NCI-H82 (cell line): ENCODE results near the gene GRID1.

Experiments
- DNase-seq: peaks from one replicate; lab custom pipeline; 2025; lab: John Stamatoyannopoulos, UW

GRID1 gene

DNA sequence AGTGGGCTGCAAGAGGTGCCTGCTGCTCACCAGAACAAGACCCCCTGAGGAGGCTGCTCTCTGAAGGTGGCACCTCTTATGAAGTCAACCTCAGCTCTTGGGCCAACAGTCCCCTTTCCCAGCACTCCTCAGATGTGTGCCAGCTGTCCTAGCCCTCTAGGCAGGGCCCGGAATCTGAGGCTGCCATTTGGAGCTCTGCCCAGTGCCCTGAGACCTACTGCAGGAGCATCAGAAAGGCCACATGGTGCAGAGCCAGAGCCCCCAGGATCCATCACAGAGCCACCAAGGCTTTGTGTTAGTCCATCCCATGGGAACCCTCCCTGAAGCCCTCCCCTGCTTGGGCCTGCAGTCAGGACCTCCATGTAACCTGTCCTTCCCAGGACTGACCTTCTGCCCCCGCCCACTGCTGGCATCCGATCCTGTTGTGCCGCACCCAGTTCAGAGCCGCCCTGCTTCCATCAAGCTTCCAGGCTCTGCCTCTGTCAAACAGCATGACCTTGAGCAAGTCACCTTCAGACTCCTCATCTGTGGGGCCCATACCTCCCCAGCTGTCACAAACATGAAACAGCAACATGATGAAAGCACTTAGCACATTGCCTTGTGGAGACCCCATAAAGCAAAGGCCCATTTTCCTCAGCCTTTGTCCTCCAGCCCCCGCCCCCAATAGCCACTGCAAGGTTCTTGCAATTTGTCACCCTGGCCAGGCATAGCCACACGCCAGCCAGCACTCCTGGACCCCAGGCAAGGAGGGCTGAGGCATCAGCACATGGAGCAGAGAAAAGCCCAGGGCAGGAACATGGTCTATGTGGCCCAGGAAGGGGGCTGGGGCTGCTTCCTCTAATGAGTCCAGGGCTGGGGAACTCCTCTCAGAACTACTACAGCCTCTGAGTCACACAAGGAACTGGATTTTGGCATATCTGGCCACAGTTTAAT is 51.7 kb downstream of the GRID1 start:
- no peak for DNase-seq

DNA sequence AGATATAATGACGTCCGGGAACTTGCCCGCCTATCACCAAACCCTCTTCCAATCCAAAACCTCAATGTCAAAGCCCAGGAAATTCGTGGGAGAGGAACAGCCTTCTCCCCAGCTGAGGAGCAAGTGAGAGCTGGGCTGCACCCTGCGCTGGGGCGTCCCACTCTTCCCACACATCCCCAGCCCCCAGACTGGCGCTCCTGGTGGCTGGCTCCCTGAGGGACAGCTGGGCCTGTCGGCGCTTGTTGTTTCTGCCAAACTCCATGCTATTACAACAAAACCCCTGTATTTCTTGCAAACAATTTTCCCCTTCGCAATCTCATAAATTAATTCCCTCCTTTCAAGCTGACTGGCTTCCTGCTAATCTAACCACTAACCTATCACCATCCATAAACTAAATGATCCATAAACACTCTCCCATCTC is 53.0 kb downstream of the GRID1 start:
- no peak for DNase-seq

DNA sequence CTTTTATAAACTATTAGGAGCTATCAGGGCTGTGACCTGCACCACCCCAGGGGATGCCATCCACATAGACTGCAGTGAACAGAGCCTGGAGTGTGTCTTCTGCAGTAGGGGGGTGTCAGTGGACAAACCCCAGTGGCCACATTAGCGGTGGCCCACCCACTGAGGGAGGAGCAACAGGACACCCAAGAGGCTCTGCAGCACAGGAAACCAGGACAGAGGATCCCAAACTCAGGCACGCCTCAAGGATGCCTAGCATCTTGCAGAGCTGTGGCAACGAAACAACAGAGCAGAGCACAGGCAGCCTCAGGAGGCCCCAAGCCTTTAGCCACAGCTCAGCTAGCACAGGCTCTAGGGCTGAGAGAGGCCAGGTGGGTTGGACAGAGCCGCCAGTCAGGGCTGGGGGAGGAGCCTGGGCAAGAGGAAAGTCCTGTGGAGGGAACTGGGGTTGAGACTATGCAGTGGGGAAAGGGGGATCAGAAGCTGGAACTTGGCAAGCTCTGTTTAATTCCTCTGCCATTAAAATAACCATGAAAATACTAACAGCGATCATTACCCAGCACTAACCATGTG is 53.8 kb downstream of the GRID1 start:
- peak; percentile 6 for DNase-seq

DNA sequence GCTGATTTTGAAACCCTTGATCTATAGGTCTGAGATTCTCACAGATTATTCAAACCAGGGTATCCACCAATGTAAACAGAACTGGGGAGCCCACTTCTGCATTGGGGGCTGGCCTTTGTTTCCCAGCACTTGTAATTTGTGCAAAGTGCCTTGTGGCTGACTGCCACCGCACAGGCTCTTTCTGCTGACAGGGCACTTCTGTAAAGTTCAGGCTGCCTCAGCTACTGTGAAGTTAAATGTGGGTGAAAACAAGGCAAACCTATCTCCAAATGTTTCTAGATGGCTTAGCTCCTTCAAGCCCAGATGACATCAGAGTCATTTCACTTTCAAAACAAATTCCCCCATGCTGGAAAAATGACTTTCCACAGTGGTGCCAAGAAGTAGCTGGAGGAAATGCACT is 54.7 kb downstream of the GRID1 start:
- DNase-seq, result no peak

DNA sequence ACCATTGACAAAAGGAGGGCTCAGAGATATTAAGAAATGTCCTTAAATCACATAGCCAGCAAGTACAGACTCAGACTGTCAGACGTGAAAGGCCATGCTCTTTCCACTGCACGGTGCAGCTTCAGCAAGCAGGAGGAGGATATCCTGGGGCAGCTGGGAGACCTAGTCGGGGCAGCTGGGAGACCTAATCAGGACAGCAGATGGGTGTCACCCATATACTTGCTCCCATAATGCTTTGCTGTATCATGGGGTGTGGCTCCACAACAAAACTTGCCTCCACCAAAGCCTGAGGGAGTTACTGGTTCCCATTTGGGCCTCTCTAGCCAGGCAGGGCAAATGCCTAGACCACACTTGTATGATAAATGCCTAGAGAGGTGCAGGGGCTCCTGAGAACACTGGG is 55.4 kb downstream of the GRID1 start:
- peak; percentile 5 for DNase-seq

DNA sequence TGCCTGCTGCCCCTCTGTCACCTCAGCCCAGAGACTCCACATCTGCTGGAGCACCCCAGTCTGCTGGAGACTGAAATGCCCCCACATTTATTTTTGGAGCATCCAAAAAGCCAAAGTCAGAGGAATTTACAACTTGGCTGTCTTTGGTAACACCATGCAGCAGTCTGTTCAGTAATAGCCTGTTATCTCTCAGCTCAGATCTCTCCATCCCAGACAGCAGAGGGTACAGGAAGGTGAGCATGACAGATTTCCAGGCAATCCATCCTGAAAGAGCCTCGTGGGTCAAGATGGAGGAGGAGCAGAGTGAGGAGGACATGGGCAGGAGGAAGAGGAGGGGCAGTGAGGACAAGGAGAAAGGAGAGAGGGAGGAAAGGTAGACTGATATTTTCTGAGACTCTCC is 55.9 kb downstream of the GRID1 start:
- no peak for DNase-seq

DNA sequence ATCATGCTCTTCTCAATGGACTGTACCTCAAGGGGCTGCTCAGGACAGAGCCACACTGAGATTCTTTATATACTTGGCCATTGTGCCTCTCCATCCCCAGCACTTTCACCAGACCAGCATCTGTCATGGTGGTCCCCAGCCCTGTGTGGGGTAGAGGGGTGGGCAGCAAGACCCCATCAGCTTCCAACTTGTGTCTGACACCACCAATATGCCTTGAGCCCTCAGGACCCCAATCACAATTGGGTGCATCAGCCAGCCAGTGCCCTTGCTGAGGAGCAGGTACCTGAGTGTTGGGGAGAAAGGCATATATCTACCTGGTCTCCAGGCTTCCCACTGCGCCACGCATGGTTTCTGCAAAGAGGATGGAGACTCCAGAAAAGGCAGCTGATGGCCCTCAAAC is 56.3 kb downstream of the GRID1 start:
- DNase-seq, result no peak

DNA sequence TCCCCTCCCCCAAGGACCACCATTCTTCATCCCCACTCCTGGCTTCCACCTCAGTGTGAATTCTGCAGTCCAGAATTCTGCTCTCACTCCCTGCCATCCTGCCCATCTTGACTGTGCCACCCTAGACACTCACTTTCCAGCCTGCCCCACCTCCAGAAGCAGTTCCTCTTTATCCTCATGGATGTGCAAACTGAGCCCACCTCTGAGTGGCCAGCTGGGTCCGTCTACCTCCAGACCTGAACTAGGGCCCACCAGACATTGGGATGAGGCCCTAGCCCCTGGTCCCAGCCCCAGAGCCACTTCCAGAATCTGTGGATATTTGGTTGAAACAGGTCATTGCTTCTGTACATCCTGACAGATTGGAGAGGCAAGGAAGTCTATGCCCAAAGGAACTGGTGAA is 58.5 kb downstream of the GRID1 start:
- DNase-seq, result no peak

DNA sequence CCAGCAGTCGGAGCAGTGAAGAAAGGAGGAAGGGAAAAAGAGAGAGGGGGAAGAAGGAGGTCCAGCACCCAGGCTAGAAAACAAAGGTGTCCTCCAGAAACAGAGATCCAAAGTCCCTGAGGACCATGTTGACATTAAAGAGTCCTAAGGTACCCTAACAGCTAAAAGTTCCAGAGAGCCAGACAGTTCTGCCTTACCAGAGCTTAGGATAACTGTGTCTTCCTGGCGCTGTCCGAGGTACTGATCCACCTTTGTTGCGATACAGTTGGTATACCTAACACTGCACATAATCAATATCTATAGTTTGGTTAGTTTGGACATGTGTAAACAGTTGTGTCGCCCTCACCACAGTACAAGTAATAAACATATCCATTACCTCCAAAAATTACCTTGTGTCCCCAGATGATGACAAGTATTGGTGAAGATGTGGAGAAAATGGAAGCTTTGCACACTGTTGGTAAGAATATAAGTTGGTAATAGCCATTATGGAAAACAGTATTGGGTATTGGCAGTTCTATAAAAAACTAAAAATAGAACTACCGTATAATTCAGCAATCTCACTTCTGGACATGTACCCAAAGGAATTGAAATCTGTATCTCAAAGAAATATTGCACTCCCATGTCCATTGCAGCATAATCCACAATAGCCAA is 59.8 kb downstream of the GRID1 start:
- DNase-seq, result no peak

DNA sequence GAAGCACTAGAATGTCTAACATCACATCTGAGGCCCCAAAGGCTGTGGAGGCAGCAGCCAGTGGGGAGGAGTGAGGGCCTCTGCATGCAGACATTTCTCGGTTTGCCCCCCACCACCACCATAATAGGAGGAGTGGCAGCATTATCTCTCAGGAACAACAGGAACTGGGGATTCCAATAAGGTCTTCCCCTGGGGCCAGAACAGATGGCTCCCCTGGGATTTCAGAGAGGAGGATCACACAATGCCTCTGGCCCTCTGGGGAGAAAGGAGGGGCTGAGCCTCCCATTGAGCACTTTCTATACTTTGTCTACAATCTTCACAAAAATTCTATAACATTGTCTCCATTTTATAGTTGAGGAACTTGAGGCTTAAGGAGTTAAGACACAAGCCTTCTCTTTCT is 61.1 kb downstream of the GRID1 start:
- DNase-seq, result peak; percentile 74

DNA sequence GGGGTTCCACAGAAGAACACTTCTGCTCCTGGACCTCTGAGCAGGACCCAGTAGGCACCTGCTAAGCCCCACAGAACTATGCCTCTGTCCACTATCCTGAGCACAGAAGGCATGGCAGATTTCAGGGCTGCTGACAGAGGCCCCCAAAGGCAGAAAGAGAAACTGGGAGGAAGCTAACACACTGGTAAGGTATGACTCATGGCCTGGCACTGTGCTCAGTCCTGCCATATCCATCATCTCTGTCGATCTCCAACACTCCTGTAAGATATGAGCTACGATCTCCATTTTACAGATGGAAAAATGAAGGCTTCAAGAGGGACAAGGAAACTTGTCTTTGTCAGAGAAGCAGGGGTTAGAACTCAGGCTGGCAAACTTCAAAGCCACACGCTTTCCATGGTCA is 62.2 kb downstream of the GRID1 start:
- DNase-seq, result no peak

DNA sequence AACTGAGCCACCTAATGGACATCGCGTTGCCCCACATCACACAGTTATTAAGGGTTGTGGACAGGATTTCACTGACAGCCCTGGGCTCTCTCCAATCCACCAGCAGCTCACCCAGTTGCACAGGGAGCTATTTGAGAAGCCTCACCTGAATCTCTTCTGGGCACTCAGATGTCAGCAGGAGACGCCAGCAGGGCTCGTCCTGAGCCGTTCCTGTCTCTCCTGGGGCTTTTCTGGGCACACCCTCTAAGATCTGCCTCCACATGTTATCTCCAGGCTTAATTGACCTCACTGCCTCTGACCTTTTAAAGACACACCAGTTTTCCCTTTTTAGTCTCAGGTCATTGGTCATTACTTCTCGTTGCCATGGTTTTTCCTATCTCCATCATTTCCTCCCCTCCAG is 63.0 kb downstream of the GRID1 start:
- no peak for DNase-seq

DNA sequence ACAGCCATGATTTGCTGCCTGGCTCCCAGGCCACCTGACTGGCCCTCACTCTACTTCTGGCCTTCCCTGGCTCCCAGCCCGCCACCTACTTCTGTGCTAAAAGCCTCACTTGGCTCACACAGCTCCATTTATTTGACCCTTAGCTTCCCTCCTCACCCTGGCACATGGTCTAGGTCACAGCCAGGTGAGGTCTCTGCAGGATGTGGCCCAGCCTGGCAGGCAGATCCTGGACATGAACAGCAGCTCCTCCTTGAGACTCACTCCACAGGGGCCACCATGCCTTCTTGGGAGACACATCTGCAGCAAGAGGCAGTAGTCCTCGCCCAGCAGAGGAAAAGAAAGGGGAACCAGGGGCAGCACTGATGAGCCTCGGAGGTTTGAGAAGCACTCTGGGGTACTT is 64.6 kb downstream of the GRID1 start:
- DNase-seq, result no peak

DNA sequence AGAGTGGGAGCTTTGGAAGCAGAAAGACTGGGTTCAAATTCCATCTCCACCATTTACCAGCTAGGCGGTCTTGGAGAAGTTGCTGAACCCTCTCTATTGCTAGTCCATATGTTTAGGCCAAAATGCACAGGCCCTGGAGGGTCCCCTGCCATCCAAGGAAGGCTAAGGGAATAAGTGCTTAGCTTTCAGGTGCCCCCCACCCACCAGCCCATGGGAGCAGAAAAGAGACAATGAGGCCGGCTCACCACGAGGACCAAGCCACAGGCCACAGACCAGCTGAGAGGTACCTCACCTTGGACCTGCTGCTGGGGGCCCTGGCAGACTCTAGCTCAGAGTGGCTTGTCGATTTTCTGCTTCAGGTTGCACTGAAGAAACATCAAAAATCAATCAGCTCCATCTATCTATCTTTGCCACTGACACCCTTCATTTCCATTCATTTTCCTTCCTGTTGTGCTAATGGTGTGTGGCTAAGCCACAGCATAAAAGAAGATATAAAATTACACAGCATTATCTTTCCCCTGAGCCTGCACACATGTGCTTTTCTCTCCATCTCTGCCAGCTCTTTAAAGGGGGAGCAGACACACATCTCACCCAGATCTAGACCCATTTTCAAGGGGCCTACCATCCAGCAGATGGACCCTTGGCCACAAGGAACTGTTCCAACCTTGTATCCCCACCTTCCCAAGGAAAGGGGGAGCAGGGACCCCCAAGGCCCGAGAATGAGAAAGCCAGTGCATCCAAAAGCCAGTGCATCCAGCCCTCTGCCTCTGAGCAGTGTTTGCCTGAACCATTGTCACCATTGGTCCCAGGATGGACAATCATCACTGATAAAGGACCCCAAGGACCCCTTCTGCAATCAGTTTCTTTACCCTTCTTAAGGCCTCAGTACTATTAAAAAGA is 65.4 kb downstream of the GRID1 start:
- DNase-seq, result no peak

DNA sequence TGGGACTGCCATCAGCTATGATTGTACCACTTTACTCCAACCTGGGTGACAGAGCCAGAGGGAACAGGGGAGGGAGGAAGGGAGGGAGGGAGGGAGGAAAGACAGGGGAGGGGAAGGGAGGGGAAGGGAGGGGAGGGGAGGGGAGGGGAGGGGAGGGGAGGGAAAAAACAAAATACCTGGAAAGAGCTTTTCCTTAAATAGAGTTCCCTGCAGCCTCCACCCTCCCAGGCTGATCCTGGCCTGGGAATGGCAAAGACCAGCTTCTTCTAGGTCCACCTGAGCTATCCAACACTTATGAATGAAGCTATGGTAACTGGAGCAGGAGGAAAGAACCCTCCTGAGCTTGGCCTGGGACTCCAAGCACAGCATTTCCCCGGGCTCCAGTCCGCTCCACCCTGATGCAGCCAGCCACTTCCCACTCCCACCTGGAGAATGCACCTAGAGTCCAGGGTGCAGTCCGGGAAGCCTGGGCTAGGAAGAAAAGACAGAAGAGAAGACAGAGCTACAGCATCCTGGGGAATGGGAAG is 66.1 kb downstream of the GRID1 start:
- DNase-seq, result no peak

DNA sequence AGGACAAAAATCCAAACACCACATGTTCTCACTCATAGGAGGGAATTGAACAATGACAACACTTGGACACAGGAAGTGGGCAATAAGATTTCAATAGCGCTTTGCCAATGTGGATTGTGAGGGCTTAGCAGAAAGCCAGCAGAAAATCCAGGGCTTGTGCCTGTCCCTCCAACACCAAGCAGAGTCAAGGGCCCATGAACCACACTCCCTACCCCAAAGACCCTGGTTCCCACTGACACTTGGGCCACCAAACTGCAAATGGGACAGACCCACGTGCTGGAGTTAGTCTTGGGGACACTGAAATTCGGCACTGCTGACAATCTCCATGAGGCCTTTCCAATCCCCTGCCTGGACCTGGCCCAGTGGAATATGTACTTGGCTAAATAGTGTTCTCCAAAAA is 67.0 kb downstream of the GRID1 start:
- DNase-seq, result no peak

DNA sequence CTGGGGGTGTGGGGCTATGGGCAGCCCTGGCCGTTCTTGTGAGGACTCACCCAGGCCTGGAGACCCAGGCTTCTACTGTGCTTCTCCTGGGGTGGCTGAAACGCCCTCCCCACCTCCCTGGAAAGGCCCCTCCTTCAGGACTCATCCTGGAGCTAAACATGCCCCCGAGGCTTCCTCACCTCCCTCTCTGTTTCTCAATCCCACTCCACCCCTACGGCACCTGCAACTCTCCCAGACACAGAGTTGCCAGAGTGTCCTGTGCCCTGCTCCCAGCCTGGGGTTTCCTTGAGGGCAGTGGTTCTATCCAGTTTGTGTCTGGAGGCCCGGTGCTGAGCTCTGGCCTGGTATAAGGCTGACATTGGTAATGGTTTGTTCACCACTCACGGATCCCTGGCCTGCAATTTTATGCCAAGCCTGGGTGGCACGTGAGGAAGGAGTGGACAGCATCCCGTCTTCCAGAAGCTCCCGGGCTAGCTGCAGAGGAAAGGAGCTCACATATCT is 68.0 kb downstream of the GRID1 start:
- DNase-seq, result no peak

DNA sequence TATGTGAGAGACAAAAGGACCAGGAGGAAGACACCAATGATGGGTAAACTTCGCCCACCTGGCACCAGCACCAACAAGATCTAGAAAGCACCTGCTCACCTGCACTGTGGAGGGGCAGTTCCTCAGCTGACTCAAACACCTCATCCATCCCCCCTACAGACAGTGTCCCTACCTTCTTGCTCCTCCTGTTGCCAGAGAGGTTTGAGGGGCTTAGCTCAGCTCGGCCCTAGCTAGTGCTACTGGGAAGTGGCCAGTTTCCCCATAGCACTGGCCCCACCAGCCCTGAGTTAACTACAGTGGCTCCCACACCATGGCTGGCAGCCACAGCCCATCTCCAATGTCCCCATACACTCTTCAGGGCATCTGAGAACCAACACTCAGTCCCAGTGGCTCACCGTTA is 70.8 kb downstream of the GRID1 start:
- no peak for DNase-seq

DNA sequence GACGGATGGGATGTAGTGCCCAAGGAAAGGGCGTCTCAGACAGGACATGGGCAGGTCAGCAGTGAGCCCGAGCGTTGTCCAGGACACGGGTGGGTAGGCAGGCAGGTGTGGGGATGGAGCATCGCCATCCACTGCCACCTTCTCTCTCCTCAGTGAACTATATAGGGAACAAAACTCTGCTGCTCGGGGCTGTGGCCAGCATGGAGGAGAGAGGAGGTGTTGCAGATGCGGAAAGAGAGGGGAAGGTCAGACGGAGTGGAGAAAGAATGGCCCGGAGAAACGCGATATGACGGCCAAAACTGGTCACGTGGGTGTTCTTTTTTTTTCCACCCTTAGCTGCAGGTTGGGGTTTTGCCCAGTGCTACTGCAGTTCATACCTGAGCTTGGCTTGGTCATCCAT is 71.2 kb downstream of the GRID1 start:
- DNase-seq, result no peak

DNA sequence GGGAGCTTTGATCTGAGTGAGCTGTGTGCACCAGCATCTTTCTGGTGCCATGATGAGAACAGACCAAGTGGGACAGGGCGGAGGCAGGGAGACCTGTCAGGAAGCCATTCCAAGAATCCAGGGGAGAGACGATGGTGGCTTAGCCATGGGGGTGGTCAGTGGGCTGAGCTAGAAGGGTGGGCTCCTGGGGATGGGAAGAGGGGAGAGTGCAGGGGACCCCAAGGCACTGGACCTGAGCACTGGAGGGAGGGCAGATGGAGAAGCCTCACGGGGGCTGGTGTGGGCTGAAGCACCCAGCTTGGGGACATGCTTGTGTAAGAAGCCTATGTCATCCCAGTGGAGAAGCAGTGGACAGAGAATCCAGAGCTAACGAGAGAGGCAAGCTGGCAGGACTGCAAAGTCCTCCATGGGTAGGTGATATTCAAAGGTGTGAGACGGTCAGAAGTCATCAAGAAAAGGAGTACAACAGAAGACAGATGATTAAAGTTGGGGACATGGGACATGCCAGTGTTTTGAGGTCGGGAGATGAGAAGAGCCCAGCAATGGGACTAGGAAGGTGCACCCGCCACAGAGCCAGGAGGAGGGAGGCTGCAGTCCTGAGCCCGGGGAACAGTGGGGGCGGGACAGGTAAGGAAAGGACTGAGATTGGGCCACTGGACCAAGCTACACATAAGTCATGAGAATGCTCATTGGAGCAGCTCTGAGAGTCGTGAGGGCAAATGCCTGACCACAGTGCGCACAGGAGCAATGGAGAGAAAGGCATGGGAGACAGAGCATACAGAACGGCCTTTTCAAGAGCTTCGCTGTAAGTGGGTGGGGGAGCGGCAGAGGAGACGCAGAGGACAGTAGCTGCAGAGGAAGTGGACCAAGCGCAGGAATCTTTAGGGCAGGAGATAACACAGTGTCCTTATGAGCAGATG is 72.0 kb downstream of the GRID1 start:
- no peak for DNase-seq

DNA sequence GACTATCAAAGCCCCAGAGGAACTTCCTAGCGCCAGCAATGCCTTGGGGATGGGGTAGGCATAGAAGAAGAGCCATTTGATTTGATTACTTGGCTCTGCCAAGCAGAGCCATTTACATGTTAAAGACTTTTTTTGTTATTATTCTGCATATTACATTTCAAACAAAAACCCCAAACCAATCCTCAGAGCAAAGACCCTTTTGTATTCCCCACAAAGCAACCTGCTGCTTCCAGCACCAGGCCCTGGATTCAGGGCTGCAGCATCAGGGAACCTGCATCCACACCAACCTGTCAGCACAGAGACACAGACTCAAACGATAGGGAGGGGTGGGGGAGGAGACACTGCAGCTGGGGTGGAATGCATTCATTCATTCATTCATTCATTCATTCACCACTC is 73.2 kb downstream of the GRID1 start:
- DNase-seq, result no peak
